Thymus (tissue), 11 donors: ENCODE data around the gene FAF1. TPM values are rescaled to one million over a fixed set of nuclear protein-coding genes. Genes with fewer than 3 reads are reported as not detected.
A peak's percentile ranks its signal among the peaks of the same experiment; 100 is the strongest.

Experiments used
- DNase-seq, 9 donors: peaks; one replicate each; pipeline ENCODE4 v3.0.0-alpha.2; 2013; ENCODE audit warnings: low spot score in 9 of 9, low read depth in 6 of 9, missing footprints in 1 of 9
- H3K27ac ChIP-seq, 2 donors: one replicate each; pipeline ENCODE4 v1.5.1; 2013; ENCODE audit warnings: control low read depth in 1 of 2, low read depth in 1 of 2, low read length in 1 of 2, mild to moderate bottlenecking in 1 of 2, moderate library complexity in 1 of 2
- H3K27me3 ChIP-seq, 2 donors: one replicate each; pipeline ENCODE4 v1.5.1; 2013; ENCODE audit warnings: low read length in 1 of 2; ENCODE audit not compliant: control insufficient read depth in 2 of 2, insufficient read depth in 1 of 2
- H3K36me3 ChIP-seq, 2 donors: one replicate each; pipeline ENCODE4 v1.5.1; 2013; ENCODE audit warnings: low read length in 1 of 2, mild to moderate bottlenecking in 1 of 2, moderate library complexity in 1 of 2; ENCODE audit not compliant: control insufficient read depth in 2 of 2, insufficient read depth in 2 of 2
- H3K4me1 ChIP-seq, 2 donors: one replicate each; pipeline ENCODE4 v1.5.1; 2013; ENCODE audit warnings: low read length in 2 of 2; ENCODE audit not compliant: control insufficient read depth in 2 of 2, insufficient read depth in 2 of 2
- H3K4me3 ChIP-seq, 2 donors: one replicate each; pipeline ENCODE4 v1.5.1; 2013; ENCODE audit warnings: low read length in 2 of 2, control low read depth in 1 of 2, mild to moderate bottlenecking in 1 of 2
- H3K9me3 ChIP-seq, 2 donors: one replicate each; pipeline ENCODE4 v1.5.1; 2013; ENCODE audit warnings: low read length in 1 of 2, mild to moderate bottlenecking in 1 of 2; ENCODE audit not compliant: control insufficient read depth in 2 of 2, insufficient read depth in 1 of 2
- WGBS: extraction: QIAGEN DNeasy Blood & Tissue Kit; methylation state at CpG from one replicate; pipeline ENCODE4 v1.1.7; 2013; 5-methylcytosine and 5-hydroxymethylcytosine counted together
- polyA plus RNA-seq: library from polyadenylated mRNA; stranded (reverse); fragments of 200-250 nt; gene quantifications from one replicate; pipeline ENCODE4 v1.2.3, GENCODE V29; 2013
- total RNA-seq: library from RNA; stranded (reverse); fragments of 120-200 nt; gene quantifications from one replicate; pipeline ENCODE4 v1.2.4, GENCODE V29; 2013
- donor health status: healthy.

FAF1 gene
- total and polyA plus RNA-seq, 2 donors = 39.1 to 66.3 TPM

DNA sequence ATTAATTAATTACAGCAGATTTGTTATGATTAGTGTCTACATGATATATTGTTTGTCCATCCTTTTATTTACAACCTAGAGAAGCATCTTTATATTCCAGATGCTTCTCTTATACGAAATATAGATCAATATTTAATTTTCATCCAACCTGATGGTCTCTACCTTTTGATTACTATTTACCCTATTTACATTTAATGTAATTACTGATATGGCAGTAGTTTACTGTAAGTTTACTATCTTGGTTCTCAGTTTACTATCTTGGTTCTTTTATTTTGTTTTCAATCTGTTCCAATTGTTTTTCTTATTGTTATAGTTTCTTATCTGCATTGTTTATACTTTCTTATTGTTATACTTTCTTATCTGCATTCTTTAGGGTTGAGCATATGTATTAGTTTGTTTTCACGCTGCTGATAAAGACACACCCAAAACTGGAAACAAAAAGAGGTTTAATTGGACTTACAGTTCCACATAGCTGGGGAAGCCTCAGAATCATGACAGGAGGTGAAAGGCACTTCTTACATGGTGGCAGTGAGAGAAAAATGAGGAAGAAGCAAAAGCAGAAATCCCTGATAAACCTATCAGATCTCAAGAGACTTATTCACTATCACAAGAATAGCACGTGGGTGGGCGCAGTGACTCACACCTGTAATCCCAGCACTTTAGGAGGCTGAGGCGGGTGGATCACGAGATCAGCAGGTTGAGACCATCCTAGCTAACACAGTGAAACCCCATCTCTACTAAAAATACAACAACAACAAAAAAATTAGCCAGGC is 28.9 kb downstream of the FAF1 start:
- Histone ChIP-seq H3K4me1 (no peaks in the 10 kb centered on the region), H3K4me3 (no peak overlapping the region), H3K27ac (no peak overlapping the region), H3K27me3 (no peaks in the 10 kb centered on the region), H3K9me3 (no peaks in the 10 kb centered on the region), H3K36me3 (no peaks in the 10 kb centered on the region)
- no peak for DNase-seq
- 93% methylated on average over 6 of the region's 6 CpGs for WGBS

DNA sequence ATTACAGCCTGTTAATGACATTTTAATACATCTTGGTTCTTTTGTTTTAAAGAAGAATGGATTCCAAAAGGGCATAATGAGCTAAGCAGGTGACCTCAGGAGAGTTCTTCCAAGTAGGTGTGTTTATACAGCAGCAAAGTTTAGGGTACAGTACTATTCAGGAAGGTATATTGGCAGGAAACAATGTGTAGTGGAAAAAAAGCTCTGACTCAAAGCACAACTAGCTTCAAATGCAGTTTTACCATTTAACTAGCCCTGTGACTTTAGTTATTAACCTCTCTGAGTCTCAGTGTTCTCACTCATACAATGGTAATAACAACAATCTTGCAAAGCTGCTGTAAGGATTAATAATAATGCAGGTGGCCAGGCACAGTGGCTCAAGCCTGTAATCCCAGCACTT is 29.9 kb downstream of the FAF1 start:
- Histone ChIP-seq H3K4me3 (no peak overlapping the region), H3K36me3 (no peaks in the 10 kb centered on the region), H3K4me1 (no peaks in the 10 kb centered on the region), H3K9me3 (no peaks in the 10 kb centered on the region), H3K27me3 (no peaks in the 10 kb centered on the region), H3K27ac (no peak overlapping the region)
- no peak for DNase-seq

DNA sequence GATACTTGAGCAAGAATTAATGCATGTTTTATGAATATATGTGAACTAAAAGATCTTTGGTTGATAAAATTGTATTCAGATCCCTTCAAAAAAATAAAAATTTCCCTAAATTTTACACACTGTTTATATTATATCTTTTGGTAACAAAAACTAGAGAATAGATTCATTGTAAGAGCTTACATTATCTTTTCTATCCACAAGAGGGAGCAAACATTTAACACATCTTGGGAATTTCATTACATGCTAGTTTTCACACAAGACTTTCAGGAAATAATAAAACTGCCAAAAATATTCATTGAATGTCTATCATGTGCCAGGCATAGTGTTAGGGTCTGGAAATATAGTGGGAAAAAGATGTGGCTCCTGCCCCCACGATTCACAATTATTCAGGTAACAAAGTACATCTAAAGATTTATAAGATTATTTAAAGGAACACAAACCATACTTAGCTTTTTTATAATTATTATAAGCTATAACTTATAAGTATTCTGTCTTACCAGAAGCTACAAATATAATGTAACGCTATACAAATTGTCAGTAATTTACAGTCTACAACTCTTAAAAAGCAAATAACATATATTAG is 30.6 kb downstream of the FAF1 start:
- Histone ChIP-seq H3K27me3 (no peaks in the 10 kb centered on the region), H3K36me3 (no peaks in the 10 kb centered on the region), H3K4me1 (no peaks in the 10 kb centered on the region), H3K9me3 (no peaks in the 10 kb centered on the region), H3K4me3 (no peak overlapping the region), H3K27ac (no peak overlapping the region)
- peak in 8 of 9 donors; percentile 4 to 50 (median 10) for DNase-seq
- 70% methylated on average over 2 of the region's 2 CpGs for WGBS

DNA sequence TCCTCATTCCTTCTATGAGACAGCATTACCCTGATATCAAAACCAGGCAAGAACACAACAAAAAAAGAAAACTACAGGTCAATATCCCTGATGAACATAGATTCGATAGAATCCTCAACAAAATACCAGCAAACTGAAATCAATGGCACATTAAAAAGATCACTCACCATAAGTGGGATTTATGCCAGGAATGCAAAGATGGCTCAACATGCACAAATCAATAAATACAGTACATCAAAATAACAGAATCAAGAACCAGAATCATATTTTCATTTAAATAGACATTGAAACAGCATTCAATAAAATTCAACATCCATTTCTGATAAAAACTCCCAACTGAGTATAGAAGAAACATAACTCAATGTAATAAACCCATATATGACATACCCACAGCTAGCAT is 36.5 kb downstream of the FAF1 start:
- Histone ChIP-seq H3K9me3 (peaks cover 0 to 17% of the 10 kb centered on the region in 2 donors), H3K4me1 (no peaks in the 10 kb centered on the region), H3K27me3 (no peaks in the 10 kb centered on the region), H3K4me3 (no peak overlapping the region), H3K36me3 (no peaks in the 10 kb centered on the region), H3K27ac (no peak overlapping the region)
- DNase-seq = no peak
- WGBS = 98% methylated on average over 1 of the region's 1 CpG

DNA sequence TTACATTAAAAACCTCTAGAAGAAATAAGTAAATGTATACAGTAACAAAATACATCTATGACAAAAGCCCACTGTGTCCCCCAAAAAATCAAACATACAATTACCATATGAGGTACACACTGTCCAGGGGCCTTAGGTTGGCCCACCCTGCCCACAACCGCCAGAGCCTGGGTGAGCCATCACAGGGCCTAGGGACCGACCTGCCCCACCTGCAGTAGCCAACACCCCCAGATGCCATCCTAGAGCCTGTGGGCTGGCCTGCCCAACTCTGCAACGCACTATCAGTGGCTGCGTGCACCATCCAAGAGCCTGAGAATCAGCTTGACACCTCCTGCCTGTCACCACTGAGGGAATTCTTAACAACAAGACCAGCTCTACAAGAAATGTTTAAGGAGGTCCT is 39.0 kb downstream of the FAF1 start:
- H3K36me3 ChIP-seq = no peaks in the 10 kb centered on the region
- WGBS = 97% methylated on average over 4 of the region's 4 CpGs
- peaks cover 0 to 17% of the 10 kb centered on the region in 2 donors for H3K9me3 ChIP-seq
- DNase-seq = no peak
- H3K27me3 ChIP-seq = no peaks in the 10 kb centered on the region
- H3K4me1 ChIP-seq = no peaks in the 10 kb centered on the region
- no peak overlapping the region for H3K27ac ChIP-seq
- no peak overlapping the region for H3K4me3 ChIP-seq

DNA sequence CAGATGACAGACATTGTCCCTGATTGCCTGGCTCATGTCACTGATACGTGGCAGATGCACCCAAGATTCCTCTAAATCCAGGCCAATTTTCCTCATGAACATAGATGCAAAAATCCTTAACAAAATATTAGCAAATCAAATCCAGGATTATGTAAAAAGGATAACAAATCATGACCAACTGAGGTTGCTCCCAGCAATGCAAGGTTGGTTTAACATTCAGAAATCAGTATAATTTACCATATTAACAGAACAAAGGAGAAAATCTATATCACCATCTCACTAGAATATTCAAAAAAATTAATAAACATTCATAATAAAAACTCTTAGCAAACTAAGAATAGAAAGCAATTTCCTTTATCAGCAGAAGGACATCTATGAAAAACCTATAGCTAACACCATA is 39.7 kb downstream of the FAF1 start:
- Histone ChIP-seq H3K27me3 (no peaks in the 10 kb centered on the region), H3K27ac (no peak overlapping the region), H3K4me1 (no peaks in the 10 kb centered on the region), H3K4me3 (no peak overlapping the region), H3K36me3 (no peaks in the 10 kb centered on the region), H3K9me3 (peaks cover 0 to 17% of the 10 kb centered on the region in 2 donors)
- 98% methylated on average over 1 of the region's 1 CpG for WGBS
- DNase-seq = no peak

DNA sequence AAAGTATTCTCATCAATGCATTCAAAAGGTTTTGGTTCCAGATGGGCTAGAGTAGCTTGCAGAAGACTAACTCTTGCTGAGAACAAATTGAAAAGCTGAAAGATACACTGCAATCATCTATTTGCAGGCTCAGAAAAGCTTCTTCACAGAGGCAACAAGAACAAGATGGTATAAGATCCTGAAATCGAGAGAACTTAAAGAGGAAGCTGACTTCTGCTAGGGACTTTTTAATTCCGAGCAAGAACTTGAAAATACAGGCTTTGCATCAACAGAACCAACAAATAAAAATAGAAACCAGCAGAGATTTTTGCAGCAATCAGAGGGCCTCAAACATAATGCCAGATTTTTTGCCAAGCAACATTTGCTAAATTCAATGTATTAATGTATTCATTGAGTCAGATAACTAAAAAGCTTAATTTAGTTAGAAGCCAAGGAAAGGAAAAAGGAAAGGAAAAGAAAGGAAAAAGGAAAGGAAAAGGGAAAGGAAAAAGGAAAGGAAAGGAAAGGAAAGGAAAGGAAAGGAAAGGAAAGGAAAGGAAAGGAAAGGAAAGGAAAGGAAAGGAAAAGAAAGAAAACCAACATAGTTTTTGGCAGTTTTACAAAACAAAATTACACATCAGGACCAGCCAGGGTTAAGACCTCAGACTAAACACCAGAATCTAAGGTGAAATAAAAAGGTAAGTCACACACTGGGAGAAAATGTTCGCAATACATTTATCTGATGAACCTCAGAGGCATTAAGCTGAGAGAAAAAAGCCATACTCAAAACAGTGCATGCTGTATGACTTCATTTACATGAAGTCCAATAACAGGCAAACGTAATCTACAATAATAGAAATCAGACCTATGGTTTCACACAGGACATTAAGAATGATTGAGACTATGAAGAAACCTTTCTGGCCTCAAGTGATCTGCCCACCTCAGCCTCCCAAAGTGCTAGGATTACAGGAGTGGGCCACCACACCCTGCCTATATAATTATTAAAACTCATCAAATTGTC is 42.6 kb downstream of the FAF1 start:
- Histone ChIP-seq H3K4me3 (no peak overlapping the region), H3K36me3 (no peaks in the 10 kb centered on the region), H3K9me3 (peaks cover 0 to 17% of the 10 kb centered on the region in 2 donors), H3K27ac (no peak overlapping the region), H3K4me1 (no peaks in the 10 kb centered on the region), H3K27me3 (no peaks in the 10 kb centered on the region)
- WGBS = 92% methylated on average over 4 of the region's 4 CpGs
- DNase-seq = no peak

DNA sequence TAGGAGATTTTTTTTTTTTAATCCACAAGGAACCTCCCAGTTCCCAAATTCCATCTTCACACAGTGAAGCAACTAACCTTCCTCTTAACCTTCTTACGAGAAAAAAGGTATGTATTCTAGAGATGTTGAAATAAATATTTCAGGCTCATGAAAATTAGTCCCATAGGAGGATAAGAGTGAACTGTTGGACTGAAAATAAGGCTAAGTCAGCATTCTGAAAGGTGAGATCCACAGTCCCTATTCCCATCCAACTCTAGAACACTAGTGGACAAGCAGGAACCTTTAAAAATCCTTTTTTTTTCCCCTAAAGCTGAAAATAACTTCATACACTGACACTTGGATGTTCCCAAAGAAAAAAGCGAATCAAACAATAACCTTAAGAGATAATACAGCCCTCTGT is 44.4 kb downstream of the FAF1 start:
- Histone ChIP-seq H3K27ac (no peak overlapping the region), H3K27me3 (no peaks in the 10 kb centered on the region), H3K9me3 (peaks cover 0 to 11% of the 10 kb centered on the region in 2 donors), H3K36me3 (no peaks in the 10 kb centered on the region), H3K4me1 (no peaks in the 10 kb centered on the region), H3K4me3 (no peak overlapping the region)
- 96% methylated on average over 2 of the region's 2 CpGs for WGBS
- DNase-seq = no peak

DNA sequence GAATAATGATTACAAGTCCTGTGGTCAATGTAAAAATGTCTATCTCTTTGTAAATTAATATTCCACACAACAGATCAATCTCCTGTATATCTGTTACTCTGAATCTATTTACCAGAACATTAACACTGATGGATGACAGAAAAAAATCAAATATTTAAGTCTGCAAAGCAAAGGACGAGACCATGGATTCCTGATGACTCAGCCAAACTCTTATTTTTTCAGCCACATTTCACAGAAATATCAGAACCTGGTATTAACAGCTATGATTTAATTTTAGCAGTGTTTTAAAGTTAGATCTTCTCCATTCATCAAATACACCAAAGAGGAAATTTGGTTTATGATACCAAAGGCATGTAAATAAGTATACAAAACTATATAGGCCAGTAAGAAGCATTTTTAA is 46.1 kb downstream of the FAF1 start:
- Histone ChIP-seq H3K27ac (no peak overlapping the region), H3K4me1 (no peaks in the 10 kb centered on the region), H3K9me3 (peaks cover 0 to 5% of the 10 kb centered on the region in 2 donors), H3K36me3 (no peaks in the 10 kb centered on the region), H3K4me3 (no peak overlapping the region), H3K27me3 (no peaks in the 10 kb centered on the region)
- DNase-seq = no peak
- WGBS = 99% methylated on average over 1 of the region's 1 CpG
